DOHH2 (cell line): Measurements from ENCODE around the gene PCYT2.

Experiments used
- CTCF ChIP-seq: fragments of 200-600 bp; sonication (generic); IDR thresholded peaks from one replicate; pipeline ENCODE4 v1.5.1; 2014; ENCODE audit warnings: antibody characterized with exemption, mild to moderate bottlenecking, low read depth, low read length; ENCODE audit not compliant: poor library complexity, severe bottlenecking
- EZH2phosphoT487 ChIP-seq: fragments of 200-600 bp; sonication (generic); IDR thresholded peaks from 2 replicates; pipeline ENCODE4 v1.6.1; 2017; ENCODE audit warnings: borderline replicate concordance, mild to moderate bottlenecking, antibody characterized with exemption, low read length, moderate library complexity, mixed read lengths

- no peak for TF ChIP-seq EZH2phosphoT487
- no peak for TF ChIP-seq CTCF
Observed at GRCh38 chr17:81951785-81952684, 40.8 kb upstream of the PCYT2 start.
